Left ventricle myocardium inferior (tissue), 1 donor: ENCODE results near the gene PARD3. TPM values are rescaled to one million over a fixed set of nuclear protein-coding genes. Genes with fewer than 3 reads are reported as not detected.

Experiments
- DNase-seq: peaks from one replicate; pipeline ENCODE4 v3.0.0-alpha.2; 2020
- H3K27ac ChIP-seq: fragments of 200-600 bp; replicated peaks from 2 replicates; pipeline ENCODE4 v1.8.0; 2021
- H3K27me3 ChIP-seq: fragments of 200-600 bp; 2 replicates; pipeline ENCODE4 v1.8.0; 2021; ENCODE audit warnings: low read depth
- H3K36me3 ChIP-seq: fragments of 200-600 bp; 2 replicates; pipeline ENCODE4 v1.8.0; 2021
- H3K4me1 ChIP-seq: fragments of 200-600 bp; 2 replicates; pipeline ENCODE4 v1.8.0; 2021
- H3K4me3 ChIP-seq: fragments of 200-600 bp; 2 replicates; pipeline ENCODE4 v1.8.0; 2021; ENCODE audit warnings: mild to moderate bottlenecking, moderate library complexity
- H3K9me3 ChIP-seq: fragments of 200-600 bp; replicated peaks from 2 replicates; pipeline ENCODE4 v1.8.0; 2021
- CTCF ChIP-seq: fragments of 200-600 bp; IDR thresholded peaks from 2 replicates; pipeline ENCODE4 v1.8.0; 2021; ENCODE audit warnings: antibody characterized with exemption, mild to moderate bottlenecking, borderline replicate concordance
- intact Hi-C: fragments of 100-400 bp; cut with micrococcal nuclease; formaldehyde crosslinking; loops from one replicate; pipeline ENCODE4 v1.11.0; 2022
- total RNA-seq: library from RNA; stranded (reverse); fragmentation: NEBNext Ultra II Directional; extraction: Animal tissue kit (Norgen Biotek cat#: 25700); gene quantifications from one replicate; pipeline ENCODE4 v1.2.1, GENCODE V29; 2021
- donor health status: DM: no; HTN: yes; CAD: no; lungs with severe emphysema.

Gene PARD3
- total RNA-seq, 1 donor from 2014 or later, result 29.6 TPM

GRCh38 chr10:34323192-34323591 lies 491.9 kb downstream of the PARD3 start:
- Histone ChIP-seq H3K4me1 (peaks cover 18% of the 10 kb centered on the region), H3K36me3 (no peaks in the 10 kb centered on the region), H3K27ac (no peak overlapping the region), H3K27me3 (no peaks in the 10 kb centered on the region), H3K9me3 (no peaks in the 10 kb centered on the region), H3K4me3 (no peak overlapping the region)
- TF ChIP-seq CTCF, result no peak
- DNase-seq, result no peak
- intact Hi-C loops, result no loop called here

- Histone ChIP-seq H3K4me1 (peaks cover 18% of the 10 kb centered on the region), H3K4me3 (no peak overlapping the region), H3K36me3 (peaks cover 9% of the 10 kb centered on the region), H3K27ac (no peak overlapping the region), H3K27me3 (no peaks in the 10 kb centered on the region), H3K9me3 (no peaks in the 10 kb centered on the region)
- intact Hi-C loops, result no loop called here
- no peak for TF ChIP-seq CTCF
- DNase-seq, result no peak
Measured at GRCh38 chr10:34320265-34320664, 494.8 kb downstream of the PARD3 start.

GRCh38 chr10:34319197-34319846 lies 495.8 kb downstream of the PARD3 start:
- no peak for DNase-seq
- no peak overlapping the region for H3K4me3 ChIP-seq
- no peak overlapping the region for H3K27ac ChIP-seq
- peaks cover 18% of the 10 kb centered on the region for H3K4me1 ChIP-seq
- intact Hi-C loops, result no loop called here
- TF ChIP-seq CTCF, result no peak
- H3K9me3 ChIP-seq, result no peaks in the 10 kb centered on the region
- H3K27me3 ChIP-seq, result no peaks in the 10 kb centered on the region
- H3K36me3 ChIP-seq, result peaks cover 9% of the 10 kb centered on the region

GRCh38 chr10:34316154-34316553 lies 498.9 kb downstream of the PARD3 start:
- no peak for DNase-seq
- Histone ChIP-seq H3K36me3 (peaks cover 9% of the 10 kb centered on the region), H3K4me3 (no peak overlapping the region), H3K27ac (no peak overlapping the region), H3K9me3 (no peaks in the 10 kb centered on the region), H3K27me3 (no peaks in the 10 kb centered on the region), H3K4me1 (peaks cover 8% of the 10 kb centered on the region)
- intact Hi-C loops, result no loop called here
- TF ChIP-seq CTCF, result no peak

GRCh38 chr10:34314457-34314856 lies 500.6 kb downstream of the PARD3 start:
- no peak overlapping the region for H3K4me3 ChIP-seq
- intact Hi-C loops, result no loop called here
- no peak for DNase-seq
- peaks cover 2% of the 10 kb centered on the region for H3K4me1 ChIP-seq
- H3K36me3 ChIP-seq, result peaks cover 9% of the 10 kb centered on the region
- H3K9me3 ChIP-seq, result no peaks in the 10 kb centered on the region
- no peak overlapping the region for H3K27ac ChIP-seq
- no peak for TF ChIP-seq CTCF
- H3K27me3 ChIP-seq, result no peaks in the 10 kb centered on the region

- Histone ChIP-seq H3K27me3 (no peaks in the 10 kb centered on the region), H3K9me3 (no peaks in the 10 kb centered on the region), H3K4me1 (no peaks in the 10 kb centered on the region), H3K36me3 (peaks cover 9% of the 10 kb centered on the region), H3K4me3 (no peak overlapping the region), H3K27ac (no peak overlapping the region)
- no peak for DNase-seq
- no peak for TF ChIP-seq CTCF
- intact Hi-C loops, result no loop called here
Measured at GRCh38 chr10:34313888-34314287, 501.2 kb downstream of the PARD3 start.
